Suprapubic skin (tissue), 4 donors: ENCODE data around the gene PASK. TPM values are rescaled to one million over a fixed set of nuclear protein-coding genes. Genes with fewer than 3 reads are reported as not detected.

Source experiments
- DNase-seq, 2 donors: peaks; one replicate each; pipeline ENCODE4 v3.0.0-alpha.2; 2019; ENCODE audit warnings: low spot score in 2 of 2
- H3K27ac ChIP-seq: fragments of 200-600 bp; sonication (generic); one replicate; pipeline ENCODE4 v1.5.1; 2019
- H3K27me3 ChIP-seq: fragments of 200-600 bp; sonication (generic); one replicate; pipeline ENCODE4 v1.5.1; 2019
- H3K36me3 ChIP-seq: fragments of 200-600 bp; sonication (generic); one replicate; pipeline ENCODE4 v1.5.1; 2019
- H3K4me1 ChIP-seq: fragments of 200-600 bp; sonication (generic); one replicate; pipeline ENCODE4 v1.5.1; 2019
- H3K4me3 ChIP-seq: fragments of 200-600 bp; sonication (generic); one replicate; pipeline ENCODE4 v1.5.1; 2019; ENCODE audit warnings: mild to moderate bottlenecking
- H3K9me3 ChIP-seq: fragments of 200-600 bp; sonication (generic); one replicate; pipeline ENCODE4 v1.5.1; 2019
- CTCF ChIP-seq, 2 donors: fragments of 200-600 bp in 1 of 2; fragments of 450-650 bp in 1 of 2; sonication (generic) in 1 of 2; IDR thresholded peaks; one replicate each; pipeline ENCODE4 v1.5.1; 2016 to 2019; ENCODE audit warnings: antibody characterized with exemption in 2 of 2, mild to moderate bottlenecking in 1 of 2, moderate library complexity in 1 of 2
- POLR2A ChIP-seq, 2 donors: fragments of 450-650 bp; IDR thresholded peaks; one replicate each; pipeline ENCODE4 v1.6.1; 2017; ENCODE audit warnings: antibody characterized with exemption in 2 of 2, mild to moderate bottlenecking in 2 of 2, moderate library complexity in 2 of 2
- POLR2AphosphoS5 ChIP-seq, 3 donors: sonication (generic); formaldehyde crosslinking; IDR thresholded peaks; one replicate each; pipeline ENCODE4 v1.6.1; 2017; ENCODE audit warnings: antibody characterized with exemption in 3 of 3
- WGBS: methylation state at CpG from one replicate; pipeline ENCODE4 v1.1.5; 2018; 5-methylcytosine and 5-hydroxymethylcytosine counted together
- total RNA-seq, 4 donors: library from RNA; depleted of rRNA; stranded (reverse); fragments of >200 nt; gene quantifications; one replicate each; pipeline ENCODE4 v1.1.0, GENCODE V29; 2016

PASK gene
- total RNA-seq, 4 donors from 2014 or later = 9.8 to 19.7 (median 14.6) TPM

GRCh38 chr2:241062389-241063092 lies 86.7 kb downstream of the PASK start:
- peak in 1 of 2 donors; percentile 72 for DNase-seq
- 56% methylated on average over 15 of the region's 15 CpGs for WGBS
- TF ChIP-seq POLR2A (IDR thresholded peaks at IDR 0.05) (no peak), POLR2AphosphoS5 (IDR thresholded peaks at IDR 0.05) (no peak), CTCF (IDR thresholded peaks at IDR 0.05) (peak in 1 of 2 donors; percentile 7)

GRCh38 chr2:241061275-241061674 lies 88.0 kb downstream of the PASK start:
- Histone ChIP-seq H3K4me1 (peaks cover 38% of the 10 kb centered on the region), H3K27me3 (no peaks in the 10 kb centered on the region), H3K36me3 (peaks cover 17% of the 10 kb centered on the region), H3K27ac (no peak overlapping the region), H3K9me3 (no peaks in the 10 kb centered on the region), H3K4me3 (no peak overlapping the region)
- 59% methylated on average over 6 of the region's 6 CpGs for WGBS
- no peak for TF ChIP-seq POLR2A (IDR thresholded peaks at IDR 0.05)
- no peak for DNase-seq

More at GRCh38 chr2:241062389-241063092, 86.7 kb downstream of the PASK start:
- Histone ChIP-seq H3K9me3 (no peaks in the 10 kb centered on the region), H3K4me1 (peaks cover 38% of the 10 kb centered on the region), H3K4me3 (peak overlapping the region; percentile 42), H3K27me3 (no peaks in the 10 kb centered on the region), H3K36me3 (peaks cover 27% of the 10 kb centered on the region), H3K27ac (peak overlapping the region; percentile 48)

Other genes with a start within 250 kb of the PASK start
- not detected for gene CROCC2, start 243.1 kb downstream of the PASK start, total RNA-seq
- 10 to 100 TPM in 3 of 4 donors, 1 to 10 TPM in 1; 5.6 to 31.9 (median 13.2) TPM for gene SNED1, start 150.9 kb downstream of the PASK start, total RNA-seq
- 10 to 100 TPM; 30.0 to 81.8 (median 52.4) TPM for gene MTERF4, start 47.2 kb downstream of the PASK start, total RNA-seq
- 100 to 1,000 TPM in 1 of 4 donors, 10 to 100 TPM in 3; 37.8 to 104 (median 44.4) TPM for gene PPP1R7, start 995 bp upstream of the PASK start, total RNA-seq
- 1 to 10 TPM; 1.1 to 1.4 (median 1.2) TPM for gene ANO7, start 39.2 kb upstream of the PASK start, total RNA-seq
- 100 to 1,000 TPM; 263 to 400 (median 287) TPM for gene HDLBP, start 166.2 kb upstream of the PASK start, total RNA-seq
- 100 to 1,000 TPM; 126 to 233 (median 165) TPM for gene SEPTIN2, start 166.5 kb upstream of the PASK start, total RNA-seq
- 100 to 1,000 TPM in 2 of 4 donors, 10 to 100 TPM in 2; 70.0 to 185 (median 95.5) TPM for gene FARP2, start 206.8 kb upstream of the PASK start, total RNA-seq